Measurements from ENCODE around the gene NAIF1. TPM values are rescaled to one million over a fixed set of nuclear protein-coding genes. Genes with fewer than 3 reads are reported as not detected.

The NAIF1 gene
- polyA plus RNA-seq, 1 of the 3 experiments (the other 2 are of a cell fraction) = 14.8 TPM

- Histone ChIP-seq H3K36me3 (replicated peaks in 1 of 2; ENCODE audit: control insufficient read depth in 1 of 2, insufficient read depth in 2 of 2, low read length in 1 of 2) (no peaks in the 10 kb centered on the region), H2AFZ (ENCODE audit: low read depth) (no peak overlapping the region), H3F3A (replicated peaks; ENCODE audit: insufficient read depth) (no peaks in the 10 kb centered on the region), H3K27ac (ENCODE audit: low read depth in 2 of 2, low read length in 1 of 2) (no peak overlapping the region), H3K79me2 (ENCODE audit: insufficient read depth) (no peaks in the 10 kb centered on the region), H3K4me1 (ENCODE audit: control insufficient read depth in 1 of 2, insufficient read depth in 2 of 2, low read depth in 1 of 2, low read length in 1 of 2) (no peaks in the 10 kb centered on the region; a peak in 1 of 4 replicates), H4K20me1 (ENCODE audit: insufficient read depth) (no peaks in the 10 kb centered on the region), H3K4me2 (no peak overlapping the region), H3K27me3 (ENCODE audit: insufficient read depth) (no peaks in the 10 kb centered on the region), H3K9ac (no peak overlapping the region), H3K4me3 (ENCODE audit: low read depth in 2 of 2, low read length in 1 of 2) (no peak overlapping the region), H3K9me3 (no peaks in the 10 kb centered on the region), H3K9me2 (no peaks in the 10 kb centered on the region)
- POLR2A ChIA-PET = no interaction called here
- TF ChIP-seq, protein P1, sequence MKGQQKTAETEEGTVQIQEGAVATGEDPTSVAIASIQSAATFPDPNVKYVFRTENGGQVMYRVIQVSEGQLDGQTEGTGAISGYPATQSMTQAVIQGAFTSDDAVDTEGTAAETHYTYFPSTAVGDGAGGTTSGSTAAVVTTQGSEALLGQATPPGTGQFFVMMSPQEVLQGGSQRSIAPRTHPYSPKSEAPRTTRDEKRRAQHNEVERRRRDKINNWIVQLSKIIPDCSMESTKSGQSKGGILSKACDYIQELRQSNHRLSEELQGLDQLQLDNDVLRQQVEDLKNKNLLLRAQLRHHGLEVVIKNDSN (IDR thresholded peaks at IDR 0.05; ENCODE audit: borderline replicate concordance, low read depth) = no peak
- TF ChIP-seq, protein P2, sequence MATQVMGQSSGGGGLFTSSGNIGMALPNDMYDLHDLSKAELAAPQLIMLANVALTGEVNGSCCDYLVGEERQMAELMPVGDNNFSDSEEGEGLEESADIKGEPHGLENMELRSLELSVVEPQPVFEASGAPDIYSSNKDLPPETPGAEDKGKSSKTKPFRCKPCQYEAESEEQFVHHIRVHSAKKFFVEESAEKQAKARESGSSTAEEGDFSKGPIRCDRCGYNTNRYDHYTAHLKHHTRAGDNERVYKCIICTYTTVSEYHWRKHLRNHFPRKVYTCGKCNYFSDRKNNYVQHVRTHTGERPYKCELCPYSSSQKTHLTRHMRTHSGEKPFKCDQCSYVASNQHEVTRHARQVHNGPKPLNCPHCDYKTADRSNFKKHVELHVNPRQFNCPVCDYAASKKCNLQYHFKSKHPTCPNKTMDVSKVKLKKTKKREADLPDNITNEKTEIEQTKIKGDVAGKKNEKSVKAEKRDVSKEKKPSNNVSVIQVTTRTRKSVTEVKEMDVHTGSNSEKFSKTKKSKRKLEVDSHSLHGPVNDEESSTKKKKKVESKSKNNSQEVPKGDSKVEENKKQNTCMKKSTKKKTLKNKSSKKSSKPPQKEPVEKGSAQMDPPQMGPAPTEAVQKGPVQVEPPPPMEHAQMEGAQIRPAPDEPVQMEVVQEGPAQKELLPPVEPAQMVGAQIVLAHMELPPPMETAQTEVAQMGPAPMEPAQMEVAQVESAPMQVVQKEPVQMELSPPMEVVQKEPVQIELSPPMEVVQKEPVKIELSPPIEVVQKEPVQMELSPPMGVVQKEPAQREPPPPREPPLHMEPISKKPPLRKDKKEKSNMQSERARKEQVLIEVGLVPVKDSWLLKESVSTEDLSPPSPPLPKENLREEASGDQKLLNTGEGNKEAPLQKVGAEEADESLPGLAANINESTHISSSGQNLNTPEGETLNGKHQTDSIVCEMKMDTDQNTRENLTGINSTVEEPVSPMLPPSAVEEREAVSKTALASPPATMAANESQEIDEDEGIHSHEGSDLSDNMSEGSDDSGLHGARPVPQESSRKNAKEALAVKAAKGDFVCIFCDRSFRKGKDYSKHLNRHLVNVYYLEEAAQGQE (IDR thresholded peaks at IDR 0.05; ENCODE audit: low read depth, low read length) = no peak
- TF ChIP-seq, protein P3, sequence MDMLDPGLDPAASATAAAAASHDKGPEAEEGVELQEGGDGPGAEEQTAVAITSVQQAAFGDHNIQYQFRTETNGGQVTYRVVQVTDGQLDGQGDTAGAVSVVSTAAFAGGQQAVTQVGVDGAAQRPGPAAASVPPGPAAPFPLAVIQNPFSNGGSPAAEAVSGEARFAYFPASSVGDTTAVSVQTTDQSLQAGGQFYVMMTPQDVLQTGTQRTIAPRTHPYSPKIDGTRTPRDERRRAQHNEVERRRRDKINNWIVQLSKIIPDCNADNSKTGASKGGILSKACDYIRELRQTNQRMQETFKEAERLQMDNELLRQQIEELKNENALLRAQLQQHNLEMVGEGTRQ (IDR thresholded peaks at IDR 0.05; ENCODE audit: borderline replicate concordance, low read depth, low read length) = no peak
- TF ChIP-seq SMC3 (IDR thresholded peaks at IDR 0.05; ENCODE audit: low read depth, low read length) (no peak), GATA2 (CRISPR knock-in tag; IDR thresholded peaks at IDR 0.05) (no peak), SIN3A (IDR thresholded peaks at IDR 0.05; ENCODE audit: borderline replicate concordance, low read depth, low read length) (no peak), PBX3 (IDR thresholded peaks at IDR 0.05) (no peak), MXI1 (IDR thresholded peaks at IDR 0.05; ENCODE audit: low read depth, low read length) (no peak), EZH2phosphoT487 (IDR thresholded peaks at IDR 0.05; ENCODE audit: borderline replicate concordance, low read depth) (no peak)
- CTCF ChIA-PET = interaction anchor here (6.5 kb wide), 1 partner anchor 19 kb away, joined by 35 read pairs; no protein-coding TSS in a partner anchor
- no peak for DNase-seq
- 95% methylated on average over 5 of the region's 5 CpGs for WGBS (ENCODE audit: low lambda C conversion rate)
Observed at GRCh38 chr9:128015696-128016095, 51.4 kb downstream of the NAIF1 start.

Other genes with a start within 250 kb of the NAIF1 start
- gene ENG, start 212.7 kb downstream of the NAIF1 start, polyA plus RNA-seq (2012; rRNA removed) = 8.8 and 18.8 TPM in 2 replicates
- gene AK1, start 189.6 kb downstream of the NAIF1 start, polyA plus RNA-seq (2012; rRNA removed) = 103 and 125 TPM in 2 replicates
- 34.8 and 47.5 TPM in 2 replicates for gene ST6GALNAC6, start 167.7 kb downstream of the NAIF1 start, polyA plus RNA-seq (2012; rRNA removed)
- gene ST6GALNAC4, start 150.3 kb downstream of the NAIF1 start, polyA plus RNA-seq (2012; rRNA removed) = 28.4 and 30.2 TPM in 2 replicates
- 4.0 and 6.1 TPM in 2 replicates for gene PIP5KL1, start 136.5 kb downstream of the NAIF1 start, polyA plus RNA-seq (2012; rRNA removed)
- gene DPM2, start 129.5 kb downstream of the NAIF1 start, polyA plus RNA-seq (2012; rRNA removed) = 106 and 117 TPM in 2 replicates
- gene EEIG1, start 86.3 kb downstream of the NAIF1 start, polyA plus RNA-seq (2012; rRNA removed) = 17.9 and 26.2 TPM in 2 replicates
- 12.1 and 12.3 TPM in 2 replicates for gene SLC25A25, start 912 bp upstream of the NAIF1 start, polyA plus RNA-seq (2012; rRNA removed)
- 130 and 141 TPM in 2 replicates for gene PTGES2, start 60.4 kb upstream of the NAIF1 start, polyA plus RNA-seq (2012; rRNA removed)
- not detected in 2 replicates for gene LCN2, start 82.1 kb upstream of the NAIF1 start, polyA plus RNA-seq (2012; rRNA removed)
- gene BBLN, start 92.9 kb upstream of the NAIF1 start, polyA plus RNA-seq (2012; rRNA removed) = 79.4 and 109 TPM in 2 replicates
- 36.6 and 37.0 TPM in 2 replicates for gene CIZ1, start 124.3 kb upstream of the NAIF1 start, polyA plus RNA-seq (2012; rRNA removed)
- 31.0 and 35.7 TPM in 2 replicates for gene DNM1, start 136.1 kb upstream of the NAIF1 start, polyA plus RNA-seq (2012; rRNA removed)
- gene GOLGA2, start 208.7 kb upstream of the NAIF1 start, polyA plus RNA-seq (2012; rRNA removed) = 103 and 120 TPM in 2 replicates
- 84.1 and 89.7 TPM in 2 replicates for gene SWI5, start 209.0 kb upstream of the NAIF1 start, polyA plus RNA-seq (2012; rRNA removed)

Data from SK-N-SH (cell line).